H1 (cell line): ENCODE data around the gene SKAP1.

ENCODE experiments used
- BCL11A ChIP-seq, 2 experiments: IDR thresholded peaks; one replicate each; pipeline ENCODE4 v1.6.1; 2011; ENCODE audit warnings: low read depth in 2 of 2, low read length in 2 of 2, mild to moderate bottlenecking in 2 of 2
- BRCA1 ChIP-seq: IDR thresholded peaks from 2 replicates; pipeline ENCODE4 v1.6.1; 2012; ENCODE audit warnings: low read depth, low read length, improper control_type of control experiment
- CEBPB ChIP-seq: IDR thresholded peaks from 2 replicates; pipeline ENCODE4 v1.6.1; 2012; ENCODE audit warnings: low read depth, low read length
- CHD2 ChIP-seq: IDR thresholded peaks from 2 replicates; pipeline ENCODE4 v1.6.1; 2012; ENCODE audit warnings: low read length, improper control_type of control experiment
- CTCF ChIP-seq, 3 experiments: IDR thresholded peaks; 1 replicate in 2 of 3; 2 replicates in 1 of 3; pipeline versions ENCODE4 v1.5.1 to v1.6.1; 2011; ENCODE audit warnings: low read length in 3 of 3, mild to moderate bottlenecking in 3 of 3, inconsistent platforms in 2 of 3, low read depth in 1 of 3, moderate library complexity in 1 of 3; ENCODE audit not compliant: insufficient read depth in 1 of 3; ENCODE audit errors: control extremely low read depth in 1 of 3
- EZH2 ChIP-seq: fragments of 200-600 bp; sonication (generic); IDR thresholded peaks from 2 replicates; pipeline ENCODE4 v1.7.1; 2012; ENCODE audit warnings: low read depth, mild to moderate bottlenecking, moderate library complexity, low read length, inconsistent platforms; ENCODE audit not compliant: severe bottlenecking
- POLR2A ChIP-seq, 2 experiments: IDR thresholded peaks; 1 replicate in 1 of 2; 2 replicates in 1 of 2; pipeline ENCODE4 v1.6.1; 2011; ENCODE audit warnings: low read depth in 2 of 2, low read length in 2 of 2, mild to moderate bottlenecking in 2 of 2; ENCODE audit errors: control extremely low read depth in 1 of 2
- POLR2AphosphoS5 ChIP-seq: IDR thresholded peaks from 2 replicates; pipeline ENCODE4 v1.6.1; 2011; ENCODE audit warnings: low read depth, low read length
- TAF1 ChIP-seq: IDR thresholded peaks from 2 replicates; pipeline ENCODE4 v1.6.1; 2011; ENCODE audit warnings: mild to moderate bottlenecking, low read depth, low read length
- TAF7 ChIP-seq: optimal IDR thresholded peaks from 2 replicates; pipeline ENCODE3; 2011; ENCODE audit warnings: low read depth, mild to moderate bottlenecking, inconsistent platforms, low read length, moderate library complexity, borderline replicate concordance

GRCh38 chr17:48234922-48235321 is 195.1 kb downstream of the SKAP1 start:
- TF ChIP-seq TAF1 (no peak), POLR2A (IDR thresholded peaks at IDR 0.05; ENCODE audit: control extremely low read depth in 1 of 2, low read depth in 2 of 2, low read length in 2 of 2) (no peak), CEBPB (no peak), CHD2 (no peak), CTCF (IDR thresholded peaks at IDR 0.05; ENCODE audit: control extremely low read depth in 1 of 3, insufficient read depth in 1 of 3, low read depth in 1 of 3, low read length in 3 of 3) (no peak), EZH2 (no peak), POLR2AphosphoS5 (no peak), BCL11A (IDR thresholded peaks at IDR 0.05; ENCODE audit: low read depth in 2 of 2, low read length in 2 of 2) (no peak), TAF7 (no peak), BRCA1 (no peak)
